PC-3 (cell line): ENCODE measurements around the gene CDCP1. TPM values are rescaled to one million over a fixed set of nuclear protein-coding genes. Genes with fewer than 3 reads are reported as not detected.

Experiments used
- ATAC-seq: fragments of 200-7000 bp; cut with Tn5 transposase; 2 replicates; pipeline ENCODE4 v1.9.1; 2020; ENCODE audit warnings: mild to moderate bottlenecking, moderate library complexity
- BruUV-seq: library from RNA; stranded (reverse); fragments of 400-500 nt; replicated peaks from 2 replicates; lab custom pipeline; 2021; lab: Mats Ljungman, UMichigan
- CTCF ChIA-PET: fragments of 300-600 bp; sonication (Branson Sonifier 250); formaldehyde crosslinking; loops from one replicate; lab custom pipeline; 2022; ENCODE audit warnings: antibody characterized with exemption; lab: Charles Lee
- POLR2A ChIA-PET: fragments of 300-600 bp; sonication (Branson Sonifier 250); formaldehyde crosslinking; loops from one replicate; lab custom pipeline; 2022; ENCODE audit warnings: antibody characterized with exemption; ENCODE audit not compliant: unreplicated experiment; lab: Charles Lee
- DNase-seq: peaks from one replicate; pipeline ENCODE4 v3.0.0-alpha.2; 2015
- H2AFZ ChIP-seq: fragments of 300-600 bp; sonication (generic); 2 replicates; pipeline ENCODE4 v1.6.0; 2016; ENCODE audit warnings: antibody characterized with exemption, low read length
- H3F3A ChIP-seq: fragments of 300-600 bp; sonication (generic); one replicate; pipeline ENCODE4 v1.6.0; 2017; ENCODE audit warnings: antibody characterized with exemption, low read length, control low read depth, mild to moderate bottlenecking; ENCODE audit not compliant: unreplicated experiment
- H3K27ac ChIP-seq: fragments of 300-600 bp; sonication (generic); 2 replicates; pipeline ENCODE4 v1.5.1; 2016; ENCODE audit warnings: mild to moderate bottlenecking, low read length
- H3K27me3 ChIP-seq: fragments of 300-600 bp; sonication (generic); 2 replicates; pipeline ENCODE4 v1.6.1; 2016; ENCODE audit warnings: low read length, mixed read lengths
- H3K36me3 ChIP-seq: fragments of 300-600 bp; sonication (generic); 2 replicates; pipeline ENCODE4 v1.6.1; 2016; ENCODE audit warnings: low read depth, mixed run types, low read length, mixed read lengths
- H3K4me1 ChIP-seq: fragments of 300-600 bp; sonication (generic); 2 replicates; pipeline ENCODE4 v1.5.1; 2016; ENCODE audit warnings: low read length; ENCODE audit not compliant: insufficient read depth
- H3K4me2 ChIP-seq: fragments of 300-600 bp; sonication (generic); 2 replicates; pipeline ENCODE4 v1.6.0; 2016; ENCODE audit warnings: low read length
- H3K4me3 ChIP-seq: fragments of 300-600 bp; sonication (generic); 2 replicates; pipeline ENCODE4 v1.5.1; 2016; ENCODE audit warnings: mild to moderate bottlenecking, low read length, mixed read lengths
- H3K79me2 ChIP-seq: fragments of 300-600 bp; sonication (generic); 2 replicates; pipeline ENCODE4 v1.6.1; 2017; ENCODE audit warnings: low read length, mixed read lengths
- H3K9ac ChIP-seq: fragments of 300-600 bp; sonication (generic); 2 replicates; pipeline ENCODE4 v1.6.0; 2016; ENCODE audit warnings: mild to moderate bottlenecking, low read length
- H3K9me2 ChIP-seq: fragments of 300-600 bp; sonication (generic); replicated peaks from 2 replicates; pipeline ENCODE4 v1.6.1; 2016; ENCODE audit warnings: mixed run types, low read length, mixed read lengths
- H3K9me3 ChIP-seq: fragments of 300-600 bp; sonication (generic); 2 replicates; pipeline ENCODE4 v1.6.1; 2016; ENCODE audit warnings: low read length, mixed read lengths
- H4K20me1 ChIP-seq: fragments of 300-600 bp; sonication (generic); 2 replicates; pipeline ENCODE4 v1.6.1; 2016; ENCODE audit warnings: low read length, mixed read lengths
- CTCF ChIP-seq: fragments of 300-600 bp; sonication (generic); conservative IDR thresholded peaks from 2 replicates; pipeline ENCODE4 v1.5.1; 2017; ENCODE audit warnings: antibody characterized with exemption, low read depth, mild to moderate bottlenecking, low read length
- EZH2 ChIP-seq: fragments of 300-600 bp; sonication (generic); IDR thresholded peaks from one replicate; pipeline ENCODE4 v1.6.1; 2017; ENCODE audit warnings: antibody characterized with exemption, mild to moderate bottlenecking, low read length; ENCODE audit not compliant: unreplicated experiment
- EZH2phosphoT487 ChIP-seq: fragments of 300-600 bp; sonication (generic); IDR thresholded peaks from 2 replicates; pipeline ENCODE4 v1.6.1; 2018; ENCODE audit warnings: mild to moderate bottlenecking, antibody characterized with exemption, low read length, borderline replicate concordance
- intact Hi-C: fragments of 100-400 bp; cut with micrococcal nuclease; formaldehyde crosslinking; loops from 2 replicates; pipeline ENCODE4 v1.9.0; 2023
- total RNA-seq: library from RNA; depleted of rRNA; stranded (reverse); fragments of >200 nt; gene quantifications from 2 replicates; pipeline ENCODE4 v1.2.3, GENCODE V29; 2014

Gene CDCP1
- total RNA-seq, 1 experiment from 2014 or later = 120 TPM

GRCh38 chr3:45164056-45164455 lies 17.9 kb upstream of the CDCP1 start:
- intact Hi-C loops = no loop called here
- H3K27ac ChIP-seq = no peak overlapping the region
- no TSS peak for BruUV-seq

DNA sequence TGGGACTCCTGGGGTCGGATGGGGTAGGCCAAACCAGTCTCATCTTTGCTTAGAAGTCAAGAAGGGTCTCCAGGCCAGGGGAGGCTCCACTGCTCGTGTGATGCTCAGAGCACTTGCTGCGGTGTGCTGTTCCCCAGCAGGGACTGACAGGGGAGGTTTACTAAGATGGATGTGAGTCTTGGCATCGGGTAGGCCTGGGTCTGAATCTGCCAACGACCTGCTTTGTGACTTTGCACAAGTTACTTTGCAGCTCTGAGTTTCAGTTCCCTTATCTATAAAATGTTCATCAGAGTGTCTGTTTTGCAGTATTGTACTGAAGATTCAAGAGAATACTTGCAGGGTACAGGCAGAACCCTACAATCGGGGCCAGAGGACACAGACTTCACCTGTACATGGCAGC lies 17.3 kb upstream of the CDCP1 start:
- no peak overlapping the region for H3K4me2 ChIP-seq
- H3K9me2 ChIP-seq = no peaks in the 10 kb centered on the region
- peaks cover 24% of the 10 kb centered on the region for H3K4me1 ChIP-seq
- no peaks in the 10 kb centered on the region for H3K9me3 ChIP-seq
- no TSS peak for BruUV-seq
- no peaks in the 10 kb centered on the region for H3K79me2 ChIP-seq
- no peaks in the 10 kb centered on the region for H4K20me1 ChIP-seq
- H3K9ac ChIP-seq = no peak overlapping the region
- POLR2A ChIA-PET = no interaction called here
- H3K27ac ChIP-seq = no peak overlapping the region
- no peak overlapping the region for H3K4me3 ChIP-seq
- H3K36me3 ChIP-seq = no peaks in the 10 kb centered on the region
- H3F3A ChIP-seq = peaks cover 10% of the 10 kb centered on the region
- H2AFZ ChIP-seq = no peak overlapping the region
- CTCF ChIA-PET = no interaction called here
- DNase-seq (no peak), ATAC-seq (no peak)
- no peak for TF ChIP-seq CTCF
- TF ChIP-seq EZH2 = no peak
- TF ChIP-seq EZH2phosphoT487 = no peak
- no peaks in the 10 kb centered on the region for H3K27me3 ChIP-seq
- intact Hi-C loops = no loop called here

More at GRCh38 chr3:45164056-45164455, 17.9 kb upstream of the CDCP1 start:
- H3K4me3 ChIP-seq = no peak overlapping the region
- H3K4me1 ChIP-seq = peaks cover 26% of the 10 kb centered on the region
- DNase-seq (no peak), ATAC-seq (no peak)
- no peak overlapping the region for H3K4me2 ChIP-seq
- H3F3A ChIP-seq = peaks cover 10% of the 10 kb centered on the region
- no peaks in the 10 kb centered on the region for H3K9me3 ChIP-seq
- ChIA-PET CTCF (no interaction called here), POLR2A (interaction anchor here (0.7 kb wide), 1 partner anchor 25 kb away, joined by 4 read pairs; no protein-coding TSS in a partner anchor)
- no peaks in the 10 kb centered on the region for H3K27me3 ChIP-seq
- H3K36me3 ChIP-seq = no peaks in the 10 kb centered on the region
- H3K9ac ChIP-seq = no peak overlapping the region
- H4K20me1 ChIP-seq = no peaks in the 10 kb centered on the region
- H3K9me2 ChIP-seq = no peaks in the 10 kb centered on the region
- no peaks in the 10 kb centered on the region for H3K79me2 ChIP-seq
- TF ChIP-seq CTCF (no peak), EZH2 (no peak), EZH2phosphoT487 (no peak)
- no peak overlapping the region for H2AFZ ChIP-seq

GRCh38 chr3:45154641-45155147 lies 8.5 kb upstream of the CDCP1 start:
- DNase-seq = peak; percentile 93
- H3K9ac ChIP-seq = peak overlapping the region; percentile 0; the same call in 1 of the 2 replicates
- H3K9me2 ChIP-seq = no peaks in the 10 kb centered on the region
- no peaks in the 10 kb centered on the region for H4K20me1 ChIP-seq
- peaks cover 23% of the 10 kb centered on the region for H3K4me1 ChIP-seq
- H3K27ac ChIP-seq = peak overlapping the region; percentile 76
- H3K4me2 ChIP-seq = peak overlapping the region; percentile 40
- H3K27me3 ChIP-seq = no peaks in the 10 kb centered on the region
- ChIA-PET CTCF (interaction anchor here (0.8 to 1.0 kb wide), 2 partner anchors 56 to 64 kb away, joined by 3 to 4 read pairs; no protein-coding TSS in a partner anchor), POLR2A (interaction anchor here (0.6 to 1.2 kb wide), 3 partner anchors 13 to 55 kb away, joined by 4 to 9 read pairs (median 5); no protein-coding TSS in a partner anchor)
- BruUV-seq = no TSS peak
- peak; percentile 96 for ATAC-seq
- TF ChIP-seq EZH2phosphoT487 = no peak
- no peak for TF ChIP-seq CTCF
- TF ChIP-seq EZH2 = no peak
- no peaks in the 10 kb centered on the region for H3K36me3 ChIP-seq
- no peaks in the 10 kb centered on the region for H3K79me2 ChIP-seq
- peak overlapping the region; percentile 71 for H2AFZ ChIP-seq
- H3K4me3 ChIP-seq = no peak overlapping the region
- intact Hi-C loops = no loop called here
- 0 out of 2 replicates have a peak, but pooled peaks cover 7% of the 10 kb centered on the region for H3K9me3 ChIP-seq
- H3F3A ChIP-seq = no peaks in the 10 kb centered on the region
